Transverse colon (tissue), 4 donors: ENCODE data around the gene AKT1S1. TPM values are rescaled to one million over a fixed set of nuclear protein-coding genes. Genes with fewer than 3 reads are reported as not detected.

Source experiments
- DNase-seq: peaks from one replicate; pipeline ENCODE4 v3.0.0-alpha.2; 2019
- H3K27ac ChIP-seq, 4 donors: fragments of 200-600 bp; sonication (generic); 2 replicates each; pipeline ENCODE4 v1.5.1; 2016 to 2018; ENCODE audit warnings: inconsistent platforms in 4 of 4
- H3K27me3 ChIP-seq: fragments of 200-600 bp; sonication (generic); 2 replicates; pipeline ENCODE4 v1.5.1; 2017; ENCODE audit warnings: inconsistent platforms
- H3K36me3 ChIP-seq, 4 donors: fragments of 200-600 bp; sonication (generic); 2 replicates each; pipeline ENCODE4 v1.5.1; 2017 to 2019; ENCODE audit warnings: inconsistent platforms in 4 of 4
- H3K4me1 ChIP-seq, 4 donors: fragments of 200-600 bp; sonication (generic); 2 replicates each; pipeline ENCODE4 v1.5.1; 2017 to 2020; ENCODE audit warnings: inconsistent platforms in 4 of 4
- H3K4me3 ChIP-seq, 4 donors: fragments of 200-600 bp; sonication (generic); 1 replicate in 1 of 4; 2 replicates in 3 of 4; pipeline versions ENCODE4 v1.5.1 to v1.6.1; 2017 to 2019; ENCODE audit warnings: inconsistent platforms in 4 of 4
- H3K9me3 ChIP-seq, 2 donors: fragments of 200-600 bp; sonication (generic); 2 replicates each; pipeline ENCODE4 v1.5.1; 2017 to 2019; ENCODE audit warnings: inconsistent platforms in 2 of 2
- EP300 ChIP-seq: sonication (generic); formaldehyde crosslinking; IDR thresholded peaks from one replicate; pipeline ENCODE4 v1.6.1; 2017; ENCODE audit warnings: antibody characterized with exemption, low read depth
- POLR2A ChIP-seq: fragments of 450-650 bp; IDR thresholded peaks from one replicate; pipeline ENCODE4 v1.6.1; 2016; ENCODE audit warnings: antibody characterized with exemption, mild to moderate bottlenecking, moderate library complexity
- POLR2AphosphoS5 ChIP-seq, 3 donors: sonication (generic); formaldehyde crosslinking; IDR thresholded peaks; one replicate each; pipeline ENCODE4 v1.6.1; 2016; ENCODE audit warnings: antibody characterized with exemption in 3 of 3
- WGBS, 2 donors: methylation state at CpG; one replicate each; pipeline ENCODE4 v1.1.5; 2018; ENCODE audit warnings: low coverage in 1 of 2; 5-methylcytosine and 5-hydroxymethylcytosine counted together
- in situ Hi-C, 4 donors: fragments of 200-750 bp; cut with MboI; loops; one replicate each; pipeline versions ENCODE4 v1.15.0 to v1.15.1; 2017; ENCODE audit warnings: low sequenced_read_pairs in 3 of 4, low pct_ligation_motif_present in 1 of 4, low pct_unique_long_range_greater_than_20kb in 1 of 4
- intact Hi-C: fragments of 100-400 bp; cut with DNase I; formaldehyde crosslinking; loops from one replicate; pipeline ENCODE4 v1.15.1; 2023; ENCODE audit warnings: low total_unique reads
- total RNA-seq, 4 donors: library from RNA; depleted of rRNA; stranded (reverse); fragments of >200 nt; gene quantifications; one replicate each; pipeline ENCODE4 v1.1.0, GENCODE V29; 2016
- TF ChIP-seq, protein P1 (sequence below), 5 experiments: fragments of 200-600 bp in 3 of 5; fragments of 450-650 bp in 2 of 5; sonication (generic) in 3 of 5; IDR thresholded peaks; 1 replicate in 2 of 5; 2 replicates in 3 of 5; pipeline ENCODE4 v1.5.1; 2016 to 2017; ENCODE audit warnings: antibody characterized with exemption in 5 of 5, inconsistent platforms in 3 of 5, mild to moderate bottlenecking in 2 of 5, moderate library complexity in 1 of 5

Gene AKT1S1
- total RNA-seq, 4 donors from 2014 or later = 15.3 to 29.7 (median 22.7) TPM

DNA sequence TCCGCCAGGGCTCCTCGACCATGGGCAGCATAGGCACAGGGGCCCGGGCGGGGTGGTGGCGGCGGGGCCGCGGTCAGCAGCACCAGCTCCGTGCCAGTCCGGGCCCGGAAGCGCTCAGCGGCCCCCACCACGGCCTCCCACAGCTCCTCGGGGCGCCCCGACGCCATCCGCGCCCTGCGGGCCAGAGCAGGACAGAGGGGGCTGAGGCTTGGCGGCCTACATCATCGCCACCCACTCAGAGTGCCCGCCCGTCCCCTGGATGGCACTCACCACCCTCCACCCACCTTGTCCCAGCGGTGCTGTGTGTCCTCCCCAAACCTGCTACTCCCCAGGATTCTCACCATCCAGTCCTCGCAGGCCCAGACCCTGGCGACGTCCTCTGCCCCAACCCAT is 4.0 kb downstream of the AKT1S1 start:
- WGBS, 2 donors = 88% methylated on average over 12 of the region's 29 CpGs; no CpG with 5 or more reads in 1 of the 2 donors
- no peaks in the 10 kb centered on the region for H3K9me3 ChIP-seq
- peaks cover 19 to 39% (median 32%) of the 10 kb centered on the region in 4 donors for H3K4me1 ChIP-seq
- intact Hi-C loops (no loop called here), in situ Hi-C loops (loop anchor here in 1 of 4 donors (25.0 kb wide), 1 partner anchor 386 kb away; the partner anchor contains the start of genes RPL13A and RPS11)
- no peaks in the 10 kb centered on the region for H3K27me3 ChIP-seq
- no peaks in the 10 kb centered on the region for H3K36me3 ChIP-seq
- TF ChIP-seq, protein P1, sequence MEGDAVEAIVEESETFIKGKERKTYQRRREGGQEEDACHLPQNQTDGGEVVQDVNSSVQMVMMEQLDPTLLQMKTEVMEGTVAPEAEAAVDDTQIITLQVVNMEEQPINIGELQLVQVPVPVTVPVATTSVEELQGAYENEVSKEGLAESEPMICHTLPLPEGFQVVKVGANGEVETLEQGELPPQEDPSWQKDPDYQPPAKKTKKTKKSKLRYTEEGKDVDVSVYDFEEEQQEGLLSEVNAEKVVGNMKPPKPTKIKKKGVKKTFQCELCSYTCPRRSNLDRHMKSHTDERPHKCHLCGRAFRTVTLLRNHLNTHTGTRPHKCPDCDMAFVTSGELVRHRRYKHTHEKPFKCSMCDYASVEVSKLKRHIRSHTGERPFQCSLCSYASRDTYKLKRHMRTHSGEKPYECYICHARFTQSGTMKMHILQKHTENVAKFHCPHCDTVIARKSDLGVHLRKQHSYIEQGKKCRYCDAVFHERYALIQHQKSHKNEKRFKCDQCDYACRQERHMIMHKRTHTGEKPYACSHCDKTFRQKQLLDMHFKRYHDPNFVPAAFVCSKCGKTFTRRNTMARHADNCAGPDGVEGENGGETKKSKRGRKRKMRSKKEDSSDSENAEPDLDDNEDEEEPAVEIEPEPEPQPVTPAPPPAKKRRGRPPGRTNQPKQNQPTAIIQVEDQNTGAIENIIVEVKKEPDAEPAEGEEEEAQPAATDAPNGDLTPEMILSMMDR (IDR thresholded peaks at IDR 0.05) = no peak
- TF ChIP-seq EP300 (no peak), POLR2A (no peak), POLR2AphosphoS5 (IDR thresholded peaks at IDR 0.05) (no peak)
- no peak overlapping the region for H3K4me3 ChIP-seq
- no peak for DNase-seq
- H3K27ac ChIP-seq = no peak overlapping the region

DNA sequence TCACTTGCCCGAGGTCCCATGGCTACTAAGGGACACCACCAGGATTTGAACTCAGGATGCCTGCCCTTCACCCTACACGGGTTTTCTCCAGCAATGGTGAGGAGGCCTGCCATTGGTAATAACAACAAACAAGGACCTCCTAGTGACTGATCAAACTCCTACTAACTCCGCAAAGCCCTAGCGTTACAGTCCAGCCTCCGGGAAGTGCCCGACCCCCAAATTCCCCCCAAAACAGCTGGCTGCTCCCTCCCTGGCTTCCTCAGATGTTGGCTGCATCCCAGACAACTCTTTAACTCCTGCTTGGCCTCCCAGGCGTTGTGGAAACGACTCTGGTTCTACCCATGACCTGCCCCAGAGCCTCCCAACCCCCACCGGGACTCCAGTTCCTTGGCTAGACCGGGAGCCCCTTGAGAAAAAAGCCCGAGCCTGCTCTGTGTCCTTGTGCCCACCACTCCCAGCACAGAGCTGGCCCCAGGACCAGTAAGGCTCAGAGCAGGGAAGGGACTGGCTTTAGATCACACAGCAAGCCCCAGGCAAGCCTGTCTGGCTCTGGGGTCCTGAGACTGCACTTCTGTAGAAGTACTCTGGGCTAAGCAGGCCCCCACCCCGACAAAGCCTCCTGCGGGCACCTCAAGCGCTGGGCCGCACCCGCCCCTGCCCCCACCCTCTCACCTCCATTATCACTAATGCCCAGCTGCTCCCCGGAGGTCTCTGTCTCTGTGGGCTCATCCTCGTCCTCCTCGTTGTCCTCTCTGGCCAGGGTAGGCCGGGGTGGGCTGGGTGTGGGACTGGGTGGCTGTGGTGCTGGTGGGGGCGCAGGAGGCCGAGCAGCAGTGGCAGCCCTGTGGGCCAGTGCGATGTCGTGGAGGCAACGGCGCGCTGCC is 4.7 kb downstream of the AKT1S1 start:
- Histone ChIP-seq H3K36me3 (no peaks in the 10 kb centered on the region), H3K9me3 (no peaks in the 10 kb centered on the region), H3K4me3 (no peak overlapping the region), H3K27me3 (no peaks in the 10 kb centered on the region), H3K4me1 (peaks cover 19 to 40% (median 32%) of the 10 kb centered on the region in 4 donors), H3K27ac (no peak overlapping the region)
- WGBS, 2 donors = 60 to 88% methylated on average over 1 to 27 of the region's 27 CpGs
- intact Hi-C loops (no loop called here), in situ Hi-C loops (loop anchor here in 1 of 4 donors (25.0 kb wide), 1 partner anchor 385 kb away; the partner anchor contains the start of genes RPL13A and RPS11)
- DNase-seq = no peak
- no peak for TF ChIP-seq EP300
- TF ChIP-seq POLR2AphosphoS5 (IDR thresholded peaks at IDR 0.05) = no peak
- TF ChIP-seq, protein P1 (IDR thresholded peaks at IDR 0.05) = no peak
- TF ChIP-seq POLR2A = no peak

DNA sequence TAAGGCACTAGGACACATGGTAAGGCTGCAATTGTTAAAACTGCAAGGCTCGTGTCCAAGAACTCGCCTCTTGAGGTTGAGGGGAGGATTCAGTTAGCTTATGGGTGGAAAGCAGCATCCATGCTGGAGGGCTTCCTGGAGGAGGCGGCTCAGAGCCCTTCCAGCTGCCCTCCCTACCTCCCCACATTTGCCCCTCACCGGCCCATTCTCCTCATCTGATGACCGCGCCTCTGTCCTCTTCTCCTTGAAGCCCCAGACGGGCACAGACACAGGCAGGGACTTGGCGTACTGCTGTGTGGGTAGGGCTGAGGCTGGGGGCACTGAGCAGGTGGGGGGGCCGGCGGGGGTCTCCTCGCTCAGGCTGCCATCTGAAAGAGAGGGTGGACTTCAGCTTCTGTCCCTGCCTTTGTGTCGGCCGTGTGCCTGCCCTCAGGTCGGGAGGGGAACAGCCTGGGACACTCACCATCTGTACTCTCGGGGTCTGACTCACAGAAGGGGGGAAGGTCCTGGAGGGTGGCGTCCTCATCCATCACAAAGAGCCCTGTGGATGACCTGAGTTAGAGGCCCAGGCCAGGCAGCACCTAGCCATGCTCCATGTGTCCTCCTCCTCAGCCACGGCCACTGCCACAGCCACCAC is 5.7 kb downstream of the AKT1S1 start:
- no peak overlapping the region for H3K27ac ChIP-seq
- DNase-seq = no peak
- in situ Hi-C loops (loop anchor here in 1 of 4 donors (25.0 kb wide), 1 partner anchor 384 kb away; the partner anchor contains the start of genes RPL13A and RPS11), intact Hi-C loops (no loop called here)
- 82 to 88% methylated on average over 4 to 14 of the region's 17 CpGs for WGBS, 2 donors
- H3K4me3 ChIP-seq = no peak overlapping the region
- H3K27me3 ChIP-seq = no peaks in the 10 kb centered on the region
- H3K4me1 ChIP-seq = peaks cover 20 to 44% (median 36%) of the 10 kb centered on the region in 4 donors
- TF ChIP-seq EP300 = no peak
- no peak for TF ChIP-seq POLR2A
- TF ChIP-seq, protein P1 (IDR thresholded peaks at IDR 0.05) = no peak
- TF ChIP-seq POLR2AphosphoS5 (IDR thresholded peaks at IDR 0.05) = no peak
- H3K9me3 ChIP-seq = no peaks in the 10 kb centered on the region
- no peaks in the 10 kb centered on the region for H3K36me3 ChIP-seq
